BLaER1 (cell line): ENCODE measurements around the gene RPL28.

Source experiments
- H3K27ac ChIP-seq: shearing (Covaris generic); formaldehyde crosslinking; 2 replicates; pipeline ENCODE4 v1.8.1; 2022
- H3K27me3 ChIP-seq: shearing (Covaris generic); formaldehyde crosslinking; 2 replicates; pipeline ENCODE4 v1.8.1; 2022
- H3K36me3 ChIP-seq: shearing (Covaris generic); formaldehyde crosslinking; 2 replicates; pipeline ENCODE4 v1.8.1; 2022
- H3K4me1 ChIP-seq: shearing (Covaris generic); formaldehyde crosslinking; 2 replicates; pipeline ENCODE4 v1.8.1; 2022
- H3K4me2 ChIP-seq: shearing (Covaris generic); formaldehyde crosslinking; 2 replicates; pipeline ENCODE4 v1.8.1; 2022
- H3K4me3 ChIP-seq: shearing (Covaris generic); formaldehyde crosslinking; 2 replicates; pipeline ENCODE4 v1.8.1; 2022
- H3K9ac ChIP-seq: shearing (Covaris generic); formaldehyde crosslinking; 2 replicates; pipeline ENCODE4 v1.8.1; 2022
- H3K9me3 ChIP-seq: shearing (Covaris generic); formaldehyde crosslinking; 2 replicates; pipeline ENCODE4 v1.8.1; 2022
- H4K20me1 ChIP-seq: shearing (Covaris generic); formaldehyde crosslinking; 2 replicates; pipeline ENCODE4 v1.8.1; 2022
- Cebpa-rat ChIP-seq: shearing (Covaris generic); IDR thresholded peaks from 2 replicates; pipeline ENCODE4 v1.8.1; 2022

The RPL28 gene

GRCh38 chr19:55385724-55386492, at the start of gene RPL28:
Gene RPL28 (plus strand): TSS chr19:55385932. CDS start chr19:55386358, 426 bp downstream.
- H3K4me2 ChIP-seq, result peak within 1 kb of the TSS; percentile 99

GRCh38 chr19:55336101-55336500, 49.6 kb upstream of the RPL28 start:
- Histone ChIP-seq H3K9ac (no peak overlapping the region), H3K9me3 (no peaks in the 10 kb centered on the region), H3K4me3 (no peak overlapping the region), H3K27ac (no peak overlapping the region), H3K4me1 (peaks cover 9% of the 10 kb centered on the region), H3K36me3 (no peaks in the 10 kb centered on the region), H3K27me3 (no peaks in the 10 kb centered on the region), H4K20me1 (no peaks in the 10 kb centered on the region), H3K4me2 (no peak overlapping the region)
- TF ChIP-seq Cebpa-rat, result no peak

More at GRCh38 chr19:55385724-55386492, at the start of gene RPL28:
- no peak for TF ChIP-seq Cebpa-rat
- H3K27me3 ChIP-seq, result no peaks in the 10 kb centered on the region
- no peaks in the 10 kb centered on the region for H3K9me3 ChIP-seq
- H3K4me1 ChIP-seq, result peaks cover 72% of the 10 kb centered on the region
- peak within 1 kb of the TSS; percentile 99 for H3K9ac ChIP-seq
- H3K36me3 ChIP-seq, result peaks cover 46% of the 10 kb centered on the region
- H3K27ac ChIP-seq, result peak within 1 kb of the TSS; percentile 96
- H4K20me1 ChIP-seq, result peaks cover 51% of the 10 kb centered on the region
- peak within 1 kb of the TSS; percentile 92 for H3K4me3 ChIP-seq

- Histone ChIP-seq H3K27me3 (no peaks in the 10 kb centered on the region), H3K36me3 (peaks cover 29% of the 10 kb centered on the region), H3K4me3 (peak within 1 kb of the TSS; percentile 84), H3K9ac (peak within 1 kb of the TSS; percentile 89), H3K27ac (peak within 1 kb of the TSS; percentile 92), H3K4me1 (peaks cover 40% of the 10 kb centered on the region), H4K20me1 (peaks cover 13% of the 10 kb centered on the region), H3K9me3 (no peaks in the 10 kb centered on the region), H3K4me2 (peak within 1 kb of the TSS; percentile 99)
- no peak for TF ChIP-seq Cebpa-rat
These were observed 46.4 kb upstream of the RPL28 start, which contains the start of gene KMT5C for GRCh38 chr19:55339105-55339888. Gene KMT5C (plus strand): TSS chr19:55339876. CDS start chr19:55341937, 2,061 bp downstream.

- H3K4me3 ChIP-seq, result peak overlapping the region; percentile 84
- TF ChIP-seq Cebpa-rat, result no peak
- H3K9me3 ChIP-seq, result no peaks in the 10 kb centered on the region
- peak overlapping the region; percentile 99 for H3K4me2 ChIP-seq
- H3K27ac ChIP-seq, result peak overlapping the region; percentile 89
- H3K36me3 ChIP-seq, result peaks cover 37% of the 10 kb centered on the region
- H3K9ac ChIP-seq, result peak overlapping the region; percentile 89
- no peaks in the 10 kb centered on the region for H3K27me3 ChIP-seq
- peaks cover 48% of the 10 kb centered on the region for H3K4me1 ChIP-seq
- H4K20me1 ChIP-seq, result peaks cover 13% of the 10 kb centered on the region
These were observed 45.6 kb upstream of the RPL28 start for GRCh38 chr19:55339889-55340783.

GRCh38 chr19:55340784-55341147, 45.0 kb upstream of the RPL28 start:
- Histone ChIP-seq H3K9me3 (no peaks in the 10 kb centered on the region), H3K9ac (peak overlapping the region; percentile 89), H3K4me1 (peaks cover 52% of the 10 kb centered on the region), H3K27me3 (no peaks in the 10 kb centered on the region), H3K4me3 (peak overlapping the region; percentile 84), H3K27ac (peak overlapping the region; percentile 89), H3K36me3 (peaks cover 44% of the 10 kb centered on the region), H3K4me2 (peak overlapping the region; percentile 99), H4K20me1 (peaks cover 13% of the 10 kb centered on the region)
- no peak for TF ChIP-seq Cebpa-rat

- H3K27me3 ChIP-seq, result no peaks in the 10 kb centered on the region
- no peak for TF ChIP-seq Cebpa-rat
- peaks cover 52% of the 10 kb centered on the region for H3K4me1 ChIP-seq
- peaks cover 13% of the 10 kb centered on the region for H4K20me1 ChIP-seq
- peaks cover 48% of the 10 kb centered on the region for H3K36me3 ChIP-seq
- H3K27ac ChIP-seq, result peak overlapping the region; percentile 89
- peak overlapping the region; percentile 99 for H3K4me2 ChIP-seq
- peak overlapping the region; percentile 84 for H3K4me3 ChIP-seq
- H3K9me3 ChIP-seq, result no peaks in the 10 kb centered on the region
- peak overlapping the region; percentile 89 for H3K9ac ChIP-seq
These were observed 44.6 kb upstream of the RPL28 start for GRCh38 chr19:55341171-55341588.

- Histone ChIP-seq H3K4me1 (peaks cover 53% of the 10 kb centered on the region), H3K9me3 (no peaks in the 10 kb centered on the region), H3K9ac (peak overlapping the region; percentile 89; the same call in 1 of the 2 replicates), H4K20me1 (peaks cover 13% of the 10 kb centered on the region), H3K36me3 (peaks cover 53% of the 10 kb centered on the region), H3K27ac (peak overlapping the region; percentile 44; the same call in 1 of the 2 replicates), H3K27me3 (no peaks in the 10 kb centered on the region), H3K4me2 (peak overlapping the region; percentile 99), H3K4me3 (peak overlapping the region; percentile 84)
- TF ChIP-seq Cebpa-rat, result no peak
These were observed 43.9 kb upstream of the RPL28 start for GRCh38 chr19:55341595-55342531.

- no peaks in the 10 kb centered on the region for H3K9me3 ChIP-seq
- peaks cover 70% of the 10 kb centered on the region for H3K4me1 ChIP-seq
- H3K4me2 ChIP-seq, result peak overlapping the region; percentile 28; the same call in 1 of the 2 replicates
- peaks cover 13% of the 10 kb centered on the region for H4K20me1 ChIP-seq
- peak overlapping the region; percentile 45; the same call in 1 of the 2 replicates for H3K9ac ChIP-seq
- H3K27ac ChIP-seq, result 0 out of 2 replicates have a peak overlapping the region, but pooled peaks have one; percentile 4
- H3K27me3 ChIP-seq, result no peaks in the 10 kb centered on the region
- TF ChIP-seq Cebpa-rat, result no peak
- peaks cover 59% of the 10 kb centered on the region for H3K36me3 ChIP-seq
- H3K4me3 ChIP-seq, result no peak overlapping the region
These were observed 41.3 kb upstream of the RPL28 start for GRCh38 chr19:55344444-55344843.
